T-helper 2 cell treated with Interferon-gamma antibody and Interleukin-4, amounts not matched to agents 100 ng/mL and 5 ng/mL, for 36 hours (primary cell): ENCODE measurements around the gene TECPR2. TPM values are rescaled to one million over a fixed set of nuclear protein-coding genes. Genes with fewer than 3 reads are reported as not detected.
"Not testable (repeated sequence)": the region's sequence is repeated elsewhere in the genome, so short reads cannot be mapped to it uniquely, and the experiment has no call there.

Source experiments
- intact Hi-C: fragments of 100-400 bp; cut with micrococcal nuclease; formaldehyde crosslinking; loops from one replicate; pipeline ENCODE4 v1.15.1; 2023
- total RNA-seq: library from RNA; stranded (reverse); gene quantifications from 2 replicates; pipeline ENCODE4 v1.2.3, GENCODE V29; 2022

TECPR2 gene
- total RNA-seq, 1 donor from 2014 or later, result 11.4 TPM

DNA sequence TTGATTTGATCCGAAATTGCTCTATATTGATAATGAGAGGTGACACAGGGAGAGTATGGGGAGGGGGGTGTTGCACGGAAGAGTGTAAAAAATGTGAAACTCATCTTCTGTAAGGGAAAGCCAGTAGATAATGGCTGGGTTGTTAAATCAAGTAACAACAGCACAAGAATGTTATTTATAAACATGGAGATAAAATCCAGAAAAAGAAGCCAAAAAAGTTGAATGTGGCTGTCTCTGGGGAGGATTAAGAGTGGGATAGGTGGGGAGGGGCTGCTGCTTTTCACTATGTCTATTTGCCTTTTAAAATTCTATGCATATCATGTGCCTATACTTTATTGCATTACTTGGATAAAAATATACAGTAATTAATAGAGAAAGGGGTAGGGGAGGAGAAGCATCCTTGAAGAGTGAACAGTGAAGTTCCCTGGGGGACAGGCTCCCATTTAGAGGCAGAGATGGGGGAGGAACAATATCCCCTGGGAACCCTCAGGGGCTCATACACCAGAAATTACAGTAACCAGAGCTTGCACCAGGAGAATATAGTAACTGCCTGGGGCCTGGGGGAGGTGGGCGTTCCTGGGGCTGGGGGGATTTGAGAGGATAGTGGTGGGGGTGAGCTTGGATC, 186.0 kb downstream of the TECPR2 start:
- intact Hi-C loops, result no loop called here

DNA sequence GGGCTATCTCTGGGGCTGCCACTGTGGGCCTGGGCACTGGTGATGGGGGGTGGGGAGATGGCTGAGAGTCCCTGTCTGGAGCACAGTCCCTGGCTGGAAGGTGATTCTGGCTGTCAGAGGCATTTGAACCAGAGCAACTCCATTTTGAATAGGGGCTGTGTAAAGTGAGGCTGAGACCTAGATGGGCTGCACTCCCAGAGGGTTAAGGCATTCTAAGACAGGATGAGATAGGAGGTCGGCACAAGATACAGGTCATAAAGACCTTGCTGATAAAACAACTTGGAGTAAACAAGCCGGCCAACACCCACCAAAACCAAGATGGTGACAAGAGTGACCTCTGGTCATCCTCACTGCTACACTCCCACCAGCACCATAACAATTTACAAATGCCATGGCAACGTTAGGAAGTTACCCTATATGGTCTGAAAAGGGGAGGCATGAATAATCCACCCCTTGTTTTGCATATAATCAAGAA, 188.2 kb downstream of the TECPR2 start:
- intact Hi-C loops, result not testable (repeated sequence)

Other genes starting within 250 kb of the TECPR2 start
- 36.0 and 36.2 TPM in 2 replicates for gene WDR20, start 223.0 kb upstream of the TECPR2 start, total RNA-seq
- 2.6 and 3.8 TPM in 2 replicates for gene MOK, start 57.8 kb upstream of the TECPR2 start, total RNA-seq
- gene ZNF839, start 43.2 kb upstream of the TECPR2 start, total RNA-seq, result 14.6 and 15.0 TPM in 2 replicates
- 28.2 and 32.5 TPM in 2 replicates for gene CINP, start 51 bp upstream of the TECPR2 start, total RNA-seq
- gene ANKRD9, start 146.8 kb downstream of the TECPR2 start, total RNA-seq, result 7.6 and 9.0 TPM in 2 replicates
- gene RCOR1, start 229.7 kb downstream of the TECPR2 start, total RNA-seq, result 24.3 and 25.7 TPM in 2 replicates